ENCODE results near the gene MVB12B.

Gene MVB12B

DNA sequence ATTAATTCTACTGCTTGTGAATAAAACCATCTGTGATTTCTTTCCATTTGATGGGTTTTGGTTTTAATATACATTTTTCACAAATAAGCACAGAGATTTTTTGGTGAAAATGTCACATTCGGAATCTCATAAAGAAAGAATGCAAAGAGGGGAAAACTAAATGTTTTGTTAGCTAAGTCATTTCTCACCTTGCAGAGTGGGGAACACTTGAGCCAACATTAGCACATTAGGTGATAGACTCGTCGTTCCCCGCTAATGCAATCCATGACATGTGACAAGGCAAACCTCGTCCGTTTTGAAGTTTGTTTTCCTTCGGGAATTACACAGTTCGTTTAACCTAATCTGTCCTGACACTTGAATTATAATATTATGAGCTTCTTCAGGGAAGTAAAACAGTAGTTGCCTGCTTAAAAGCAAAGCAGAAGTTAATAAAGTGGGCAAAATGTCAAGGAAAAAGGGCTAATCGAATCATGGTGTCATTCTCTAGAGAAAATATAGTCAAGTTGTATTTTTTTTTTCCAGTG lies 191.3 kb downstream of the MVB12B start:
- DNase-seq (ENCODE audit: low read depth, low spot score), result no peak

- no peak for DNase-seq (ENCODE audit: low read depth, low spot score)
These were observed 192.1 kb downstream of the MVB12B start for GRCh38 chr9:126518763-126519162.

GRCh38 chr9:126519660-126520420 lies 193.2 kb downstream of the MVB12B start:
- no peak for DNase-seq (ENCODE audit: low read depth, low spot score)

DNA sequence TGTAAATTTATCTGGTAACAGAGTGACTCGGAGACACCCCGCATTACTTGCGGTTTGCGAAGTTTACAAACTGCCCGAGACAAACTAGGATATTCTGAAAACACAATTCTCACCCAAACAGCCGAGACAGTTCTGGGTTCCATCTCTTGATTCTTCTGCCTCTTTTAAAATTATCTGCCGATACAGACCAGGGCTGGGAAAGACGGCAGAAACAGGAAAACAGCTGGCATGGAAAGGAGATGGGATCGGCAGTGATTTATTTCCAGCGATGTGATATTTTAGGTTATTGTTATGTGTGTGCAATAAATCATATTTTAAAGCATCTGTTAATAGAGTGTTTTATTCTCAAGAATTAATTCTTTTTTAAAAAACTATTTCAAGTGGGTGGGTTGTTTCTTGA lies 193.8 kb downstream of the MVB12B start:
- DNase-seq (ENCODE audit: low read depth, low spot score), result no peak

- DNase-seq (ENCODE audit: low read depth, low spot score), result no peak
These were observed 194.5 kb downstream of the MVB12B start for GRCh38 chr9:126521089-126521488.

GRCh38 chr9:126521551-126521950 lies 194.9 kb downstream of the MVB12B start:
- no peak for DNase-seq (ENCODE audit: low read depth, low spot score)

- DNase-seq (ENCODE audit: low read depth, low spot score), result no peak
These were observed 195.5 kb downstream of the MVB12B start for GRCh38 chr9:126521976-126522590.

DNA sequence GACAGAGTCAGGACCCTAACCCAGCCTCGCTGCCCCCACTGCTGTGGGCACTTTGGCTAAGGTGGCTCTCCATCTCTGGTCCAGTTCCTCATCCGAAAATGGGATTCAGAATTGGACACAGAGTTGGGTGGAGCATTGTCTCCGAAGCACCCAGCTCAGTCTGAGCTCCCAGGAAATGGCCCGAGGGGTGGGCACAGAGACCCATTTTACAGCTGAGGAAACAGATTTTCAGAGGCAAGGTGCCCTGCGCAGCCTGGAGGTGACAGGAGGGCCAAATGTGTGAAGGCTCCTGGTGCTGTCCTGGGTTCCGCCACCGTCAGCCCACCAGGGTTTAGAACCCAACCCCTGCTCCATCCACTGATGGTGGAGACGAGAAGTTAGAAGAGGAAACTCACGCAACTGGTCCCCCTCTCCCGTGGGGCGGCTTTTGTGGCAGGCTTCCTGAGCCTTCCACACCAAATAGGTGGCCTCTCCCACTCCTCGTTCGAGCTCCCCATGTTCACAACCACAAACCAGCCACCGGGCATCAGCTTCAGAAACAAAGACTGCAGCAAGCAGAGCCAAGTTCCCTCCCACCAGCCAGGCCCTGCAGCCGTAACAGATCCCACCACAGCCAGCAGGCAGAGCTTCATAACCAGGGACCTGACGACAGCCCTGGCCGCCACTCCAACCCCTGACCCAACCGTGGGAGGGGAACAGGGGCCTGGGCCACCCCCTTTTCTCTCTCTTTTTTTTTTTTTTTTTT lies 196.2 kb downstream of the MVB12B start:
- DNase-seq (ENCODE audit: low read depth, low spot score), result no peak

- DNase-seq (ENCODE audit: low read depth, low spot score), result no peak
These were observed 197.0 kb downstream of the MVB12B start for GRCh38 chr9:126523611-126524111.

- no peak for DNase-seq (ENCODE audit: low read depth, low spot score)
These were observed 197.9 kb downstream of the MVB12B start for GRCh38 chr9:126524353-126525077.

DNA sequence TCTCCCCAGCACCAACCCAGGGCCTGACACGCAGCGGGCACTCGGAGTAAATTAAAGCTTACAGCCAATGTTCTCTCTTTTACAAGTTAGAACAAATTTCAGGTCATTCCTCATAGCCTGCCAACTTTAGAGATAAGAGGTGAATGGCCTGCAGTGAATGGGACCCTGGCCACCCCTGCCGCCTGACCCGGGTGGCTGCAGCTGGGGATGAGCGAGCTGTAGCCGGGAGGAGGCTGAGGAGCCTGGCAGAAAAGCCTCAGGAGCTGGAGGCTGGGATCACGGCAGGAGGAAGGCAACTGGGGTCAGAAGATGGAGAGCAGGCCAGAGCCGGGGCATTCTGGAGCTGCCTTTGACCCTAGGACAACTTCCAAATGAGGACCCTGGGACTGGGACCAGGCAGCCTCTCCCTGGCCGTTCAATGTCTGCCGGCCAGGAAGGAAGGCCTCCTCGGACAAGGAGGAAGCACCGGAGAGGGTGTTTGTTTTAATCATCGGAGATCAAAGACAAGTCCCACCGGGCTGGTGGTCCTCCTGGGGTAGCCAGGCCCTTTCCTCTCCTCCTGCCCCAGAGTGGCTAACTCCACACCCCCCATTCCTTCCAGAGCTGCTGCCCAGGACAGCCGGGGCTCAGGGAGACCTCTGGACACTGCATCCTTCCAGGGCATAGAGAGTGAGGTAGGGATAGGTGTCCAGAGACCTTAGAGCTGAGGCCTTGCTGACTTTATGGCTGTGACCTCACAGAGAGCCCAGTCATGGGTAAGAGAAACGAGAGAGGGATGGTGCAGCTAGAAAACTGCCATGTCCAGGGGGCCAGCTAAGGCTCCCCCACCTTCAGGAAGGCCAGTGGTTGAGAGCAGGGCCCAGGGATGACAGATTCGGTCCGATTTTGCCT lies 199.8 kb downstream of the MVB12B start:
- DNase-seq (ENCODE audit: low read depth, low spot score), result no peak

- DNase-seq (ENCODE audit: low read depth, low spot score), result no peak
These were observed 200.6 kb downstream of the MVB12B start for GRCh38 chr9:126527109-126527825.

GRCh38 chr9:126528111-126528510 lies 201.5 kb downstream of the MVB12B start:
- no peak for DNase-seq (ENCODE audit: low read depth, low spot score)

- no peak for DNase-seq (ENCODE audit: low read depth, low spot score)
These were observed 202.3 kb downstream of the MVB12B start for GRCh38 chr9:126528915-126529314.

- DNase-seq (ENCODE audit: low read depth, low spot score), result no peak
These were observed 204.5 kb downstream of the MVB12B start for GRCh38 chr9:126531035-126531571.

DNA sequence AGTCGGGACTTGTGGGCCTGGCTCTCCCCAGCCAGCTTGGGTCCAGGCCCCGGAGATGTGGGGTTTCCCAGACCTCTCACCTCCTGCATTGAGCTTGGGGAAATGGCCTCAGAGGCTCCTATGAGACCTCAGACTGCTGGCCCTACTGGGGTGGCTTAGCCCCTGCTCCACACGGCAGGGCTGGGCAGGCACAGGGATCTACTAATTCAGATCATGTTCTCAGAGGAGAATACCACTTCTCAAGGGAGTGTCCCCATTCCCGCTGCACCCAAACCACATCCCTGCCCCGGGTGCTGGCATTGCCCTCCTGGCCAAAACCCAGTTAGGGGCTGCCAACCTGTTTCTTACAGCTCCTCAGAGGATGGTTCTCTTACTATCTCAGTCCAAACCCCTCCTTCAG lies 205.0 kb downstream of the MVB12B start:
- no peak for DNase-seq (ENCODE audit: low read depth, low spot score)

DNA sequence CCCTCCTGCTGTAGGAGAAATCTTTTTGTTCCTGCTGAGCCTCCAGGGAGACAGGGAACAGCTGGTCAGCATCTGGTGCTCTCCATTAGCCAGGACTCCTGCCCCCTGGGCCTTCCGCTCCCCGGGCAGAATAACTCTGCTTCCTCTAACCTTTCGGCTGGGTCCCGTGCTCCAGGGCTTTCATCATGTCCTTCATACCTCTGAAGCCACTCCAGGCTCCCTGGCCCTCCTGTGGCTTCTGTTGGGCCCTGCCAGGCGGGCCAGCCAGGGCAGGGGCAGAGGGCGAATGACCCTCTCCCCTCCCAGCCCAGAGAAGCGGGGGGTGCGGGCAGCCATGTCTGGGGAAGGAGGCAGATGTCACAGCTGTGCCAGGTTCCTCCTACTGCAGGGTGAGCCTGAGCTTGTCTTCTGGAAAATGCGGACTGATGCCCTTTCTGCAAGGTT lies 205.4 kb downstream of the MVB12B start:
- DNase-seq (ENCODE audit: low read depth, low spot score), result no peak

- no peak for DNase-seq (ENCODE audit: low read depth, low spot score)
These were observed 205.9 kb downstream of the MVB12B start for GRCh38 chr9:126532489-126532888.
